EL (cell line): ENCODE measurements around the gene TRIM34.
"Not testable (repeated sequence)": the region's sequence is repeated elsewhere in the genome, so short reads cannot be mapped to it uniquely, and the experiment has no call there.

Experiments
- DNase-seq: peaks from one replicate; pipeline ENCODE4 v3.0.0-alpha.2; 2016

TRIM34 gene

GRCh38 chr11:5624489-5625279 lies at the start of gene TRIM34:
TSS of gene TRIM34 (plus strand) at chr11:5625001. CDS start at chr11:5632332, 7,331 bp downstream.
- DNase-seq, result peak; percentile 87

- DNase-seq, result no peak
Measured at GRCh38 chr11:5575152-5575551, 49.6 kb upstream of the TRIM34 start.

GRCh38 chr11:5577101-5577500 lies 47.7 kb upstream of the TRIM34 start:
- no peak for DNase-seq

GRCh38 chr11:5580577-5580976 lies 44.2 kb upstream of the TRIM34 start, which contains the start of gene OR52B6:
TSS of gene OR52B6 (plus strand) at chr11:5580877. CDS start at chr11:5580877, 0 bp downstream.
- DNase-seq, result no peak

- no peak for DNase-seq
Measured at GRCh38 chr11:5581014-5581413, 43.8 kb upstream of the TRIM34 start.

- not testable (repeated sequence) for DNase-seq
Measured at GRCh38 chr11:5584458-5584857, 40.3 kb upstream of the TRIM34 start.

GRCh38 chr11:5589906-5590305 lies 34.9 kb upstream of the TRIM34 start:
- not testable (repeated sequence) for DNase-seq

GRCh38 chr11:5591613-5592012 lies 33.2 kb upstream of the TRIM34 start:
- no peak for DNase-seq

- no peak for DNase-seq
Measured at GRCh38 chr11:5592615-5593014, 32.2 kb upstream of the TRIM34 start.

- DNase-seq, result no peak
Measured at GRCh38 chr11:5593146-5593545, 31.7 kb upstream of the TRIM34 start.

GRCh38 chr11:5596607-5597201 lies 28.1 kb upstream of the TRIM34 start, which contains the start of gene TRIM6:
TSS of gene TRIM6 (plus strand) at chr11:5596637. CDS start at chr11:5596898, 261 bp downstream.
- DNase-seq, result peak; percentile 66

- no peak for DNase-seq
Measured at GRCh38 chr11:5597953-5598352, 26.8 kb upstream of the TRIM34 start.

- DNase-seq, result peak; percentile 64
Measured at GRCh38 chr11:5600374-5600851, 24.4 kb upstream of the TRIM34 start.

GRCh38 chr11:5602791-5603190 lies 22.0 kb upstream of the TRIM34 start:
- peak; percentile 39 for DNase-seq

- DNase-seq, result no peak
Measured at GRCh38 chr11:5603326-5603725, 21.5 kb upstream of the TRIM34 start.

- no peak for DNase-seq
Measured at GRCh38 chr11:5604896-5605295, 19.9 kb upstream of the TRIM34 start.

GRCh38 chr11:5605849-5606248 lies 19.0 kb upstream of the TRIM34 start:
- DNase-seq, result peak; percentile 94

- no peak for DNase-seq
Measured at GRCh38 chr11:5608808-5609207, 16.0 kb upstream of the TRIM34 start.

- DNase-seq, result no peak
Measured at GRCh38 chr11:5610446-5610845, 14.4 kb upstream of the TRIM34 start.

GRCh38 chr11:5611627-5612026 lies 13.2 kb upstream of the TRIM34 start:
- DNase-seq, result no peak

GRCh38 chr11:5618807-5619206 lies 6.0 kb upstream of the TRIM34 start:
- DNase-seq, result peak; percentile 81

- peak; percentile 87 for DNase-seq
Measured at GRCh38 chr11:5620651-5621521, 3.9 kb upstream of the TRIM34 start.

GRCh38 chr11:5621580-5621979 lies 3.2 kb upstream of the TRIM34 start:
- no peak for DNase-seq
